Spinal cord (tissue), 10 donors: Measurements from ENCODE around the gene MIB1. TPM values are rescaled to one million over a fixed set of nuclear protein-coding genes. Genes with fewer than 3 reads are reported as not detected.

Source experiments
- DNase-seq, 6 donors: peaks; one replicate each; pipeline versions ENCODE4 v3.0.0 to v3.0.0-alpha.2; 2013 to 2015; ENCODE audit warnings: low spot score in 6 of 6, low read depth in 4 of 6
- H3K27ac ChIP-seq: one replicate; pipeline ENCODE4 v1.5.1; 2013; ENCODE audit warnings: low read depth, low read length, control low read depth
- H3K27me3 ChIP-seq: one replicate; pipeline ENCODE4 v1.6.1; 2013; ENCODE audit warnings: low read length; ENCODE audit not compliant: control insufficient read depth, insufficient read depth
- H3K36me3 ChIP-seq: one replicate; pipeline ENCODE4 v1.6.1; 2013; ENCODE audit warnings: low read length; ENCODE audit not compliant: control insufficient read depth, insufficient read depth
- H3K4me1 ChIP-seq: one replicate; pipeline ENCODE4 v1.6.1; 2013; ENCODE audit warnings: low read length; ENCODE audit not compliant: control insufficient read depth, insufficient read depth
- H3K4me3 ChIP-seq: one replicate; pipeline ENCODE4 v1.5.1; 2013; ENCODE audit warnings: low read depth, low read length, control low read depth
- H3K9me3 ChIP-seq: one replicate; pipeline ENCODE4 v1.6.1; 2013; ENCODE audit warnings: low read length; ENCODE audit not compliant: control insufficient read depth, insufficient read depth
- WGBS: methylation state at CpG from one replicate; pipeline ENCODE4 v1.1.5; 2013; ENCODE audit warnings: missing lambda C conversion rate; ENCODE audit not compliant: insufficient coverage; 5-methylcytosine and 5-hydroxymethylcytosine counted together
- long read RNA-seq, 4 donors: transcript quantifications; one replicate each; lab custom pipeline, GENCODE V29; 2026
- polyA plus RNA-seq, 2 donors: library from polyadenylated mRNA; unstranded; fragments of 120-200 nt; gene quantifications; one replicate each; pipeline ENCODE4 v1.2.1, GENCODE V29; 2013; ENCODE audit not compliant: insufficient read length in 2 of 2
- total RNA-seq, 2 donors: library from RNA; depleted of rRNA in 1 of 2; stranded (reverse); fragments of 120-200 nt in 1 of 2; fragments of >200 nt in 1 of 2; gene quantifications; one replicate each; pipeline versions ENCODE4 v1.2.3 to v1.2.4, GENCODE V29; 2013 to 2014
- donor health status: healthy.

MIB1 gene
- total RNA-seq (10 to 100 TPM; 71.2 to 87.7 TPM), polyA plus RNA-seq (10 to 100 TPM; 29.1 TPM)
- long read RNA-seq, donor 1, full-length matches to known transcripts = 5 of 5 reads
- long read RNA-seq, donor 1, partial matches to known transcripts = 0 of 5 reads
- long read RNA-seq, donor 1, other reads (novel, unspliced or antisense) = 0 of 5 reads
- long read RNA-seq, donor 2, full-length matches to known transcripts = 2 of 2 reads
- long read RNA-seq, donor 2, partial matches to known transcripts = 0 of 2 reads
- long read RNA-seq, donor 2, other reads (novel, unspliced or antisense) = 0 of 2 reads
- long read RNA-seq, donor 3, full-length matches to known transcripts = 5 of 5 reads
- long read RNA-seq, donor 3, partial matches to known transcripts = 0 of 5 reads
- long read RNA-seq, donor 3, other reads (novel, unspliced or antisense) = 0 of 5 reads
- long read RNA-seq, donor 4, full-length matches to known transcripts = 2 of 2 reads
- long read RNA-seq, donor 4, partial matches to known transcripts = 0 of 2 reads
- long read RNA-seq, donor 4, other reads (novel, unspliced or antisense) = 0 of 2 reads

DNA sequence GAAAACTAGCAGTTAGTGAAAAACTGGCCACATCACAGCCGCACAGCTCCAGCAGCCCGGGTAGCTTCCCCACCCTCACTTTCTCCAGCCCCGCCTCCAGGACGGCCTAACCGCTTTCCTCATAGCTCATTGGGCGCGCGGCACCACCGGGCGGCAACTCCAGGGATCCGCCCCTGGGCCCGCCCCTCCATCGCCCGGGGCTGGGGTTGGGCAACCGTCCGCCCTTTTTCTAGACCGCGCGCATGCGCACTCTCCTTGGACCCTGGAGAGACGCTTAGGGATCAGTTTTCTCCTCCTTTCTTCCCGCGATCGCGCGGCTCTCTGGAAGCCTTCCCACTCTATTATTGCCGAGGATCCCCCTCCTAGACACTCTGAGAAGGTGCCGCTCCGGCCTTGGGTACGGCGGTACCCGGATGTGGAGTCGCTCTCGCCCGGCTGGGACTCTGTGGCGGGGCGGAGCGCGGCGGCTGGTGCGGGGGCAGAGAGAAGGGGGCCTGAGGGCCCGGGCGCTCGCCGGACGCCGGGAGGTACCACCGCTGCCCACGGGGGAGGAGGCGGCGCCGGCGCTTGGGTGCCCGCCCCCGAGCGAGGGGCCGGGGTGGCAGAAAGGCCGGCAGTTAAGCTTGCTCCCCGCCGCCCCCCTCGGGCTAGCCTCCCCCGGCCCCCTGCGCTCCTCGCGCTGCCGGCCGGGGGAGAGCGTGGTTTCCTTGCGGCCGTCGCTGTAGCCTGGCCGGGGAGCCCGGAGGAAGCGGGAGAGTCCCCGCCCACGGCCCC lies at the start of gene MIB1:
MIB1 (plus strand) TSS at position 255 of the 774 bp plus-strand sequence. CDS start 792 bp downstream, outside the sequence.
- no peaks in the 10 kb centered on the region for H3K27me3 ChIP-seq
- under 1% methylated on average over 76 of the region's 76 CpGs for WGBS
- H3K36me3 ChIP-seq = no peaks in the 10 kb centered on the region
- no peaks in the 10 kb centered on the region for H3K9me3 ChIP-seq
- H3K27ac ChIP-seq = peak within 1 kb of the TSS; percentile 98
- peak within 1 kb of the TSS; percentile 79 for H3K4me3 ChIP-seq
- peaks cover 4% of the 10 kb centered on the region for H3K4me1 ChIP-seq
- peak; percentile 98 to 100 (median 100) for DNase-seq

DNA sequence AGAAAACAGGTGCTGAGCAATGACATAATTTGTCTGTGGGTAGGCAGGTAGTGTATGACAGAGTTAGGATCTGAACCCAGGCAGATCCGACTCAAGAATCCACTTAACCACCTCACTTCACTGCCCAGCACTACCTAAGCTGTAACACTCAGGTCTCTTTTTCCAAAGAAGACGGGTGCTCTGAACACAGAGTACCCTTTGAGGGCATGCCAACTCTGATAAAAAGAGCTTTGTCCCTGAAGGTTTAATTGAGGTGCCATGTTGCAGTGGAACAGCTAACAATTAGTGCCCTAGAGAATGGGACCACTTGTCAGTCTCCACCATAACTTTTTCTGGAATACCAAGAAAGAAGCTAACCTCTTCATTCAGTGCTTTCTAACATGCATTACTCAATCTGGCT lies 47.3 kb upstream of the MIB1 start:
- Histone ChIP-seq H3K27ac (no peak overlapping the region), H3K9me3 (peaks cover 5% of the 10 kb centered on the region), H3K4me3 (no peak overlapping the region), H3K27me3 (no peaks in the 10 kb centered on the region), H3K36me3 (no peaks in the 10 kb centered on the region), H3K4me1 (no peaks in the 10 kb centered on the region)
- peak in 1 of 6 donors; percentile 18 for DNase-seq
- 40% methylated on average over 1 of the region's 2 CpGs for WGBS

- H3K27me3 ChIP-seq = no peaks in the 10 kb centered on the region
- H3K4me1 ChIP-seq = peaks cover 11% of the 10 kb centered on the region
- no peaks in the 10 kb centered on the region for H3K36me3 ChIP-seq
- H3K27ac ChIP-seq = no peak overlapping the region
- no peak overlapping the region for H3K4me3 ChIP-seq
- 90% methylated on average over 3 of the region's 6 CpGs for WGBS
- no peak for DNase-seq
- H3K9me3 ChIP-seq = no peaks in the 10 kb centered on the region
These were observed 40.0 kb upstream of the MIB1 start for GRCh38 chr18:21700528-21701075.

DNA sequence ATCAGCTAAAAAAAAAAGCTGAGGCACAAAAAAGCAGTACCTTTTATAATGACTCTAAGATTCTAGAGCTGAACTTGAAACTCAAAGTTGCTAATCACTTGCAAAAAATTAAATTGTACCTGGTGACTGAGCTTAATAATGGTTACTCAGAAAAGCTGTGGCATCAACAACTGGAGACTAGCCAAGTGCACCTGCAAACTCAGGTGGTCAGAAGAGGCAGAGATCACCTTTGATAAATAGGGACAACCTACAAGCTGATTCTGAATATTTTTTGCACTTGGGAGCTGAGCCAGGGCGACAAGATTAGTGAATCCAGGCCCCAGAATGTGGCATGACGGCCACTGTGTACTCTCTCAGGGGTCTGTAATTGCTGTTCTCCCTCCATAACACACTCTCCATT lies 39.0 kb upstream of the MIB1 start:
- H3K27me3 ChIP-seq = no peaks in the 10 kb centered on the region
- no CpG with 5 or more reads among the region's 2 CpGs for WGBS
- DNase-seq = no peak
- H3K27ac ChIP-seq = no peak overlapping the region
- no peaks in the 10 kb centered on the region for H3K9me3 ChIP-seq
- H3K4me3 ChIP-seq = no peak overlapping the region
- peaks cover 2% of the 10 kb centered on the region for H3K36me3 ChIP-seq
- H3K4me1 ChIP-seq = peaks cover 11% of the 10 kb centered on the region

DNA sequence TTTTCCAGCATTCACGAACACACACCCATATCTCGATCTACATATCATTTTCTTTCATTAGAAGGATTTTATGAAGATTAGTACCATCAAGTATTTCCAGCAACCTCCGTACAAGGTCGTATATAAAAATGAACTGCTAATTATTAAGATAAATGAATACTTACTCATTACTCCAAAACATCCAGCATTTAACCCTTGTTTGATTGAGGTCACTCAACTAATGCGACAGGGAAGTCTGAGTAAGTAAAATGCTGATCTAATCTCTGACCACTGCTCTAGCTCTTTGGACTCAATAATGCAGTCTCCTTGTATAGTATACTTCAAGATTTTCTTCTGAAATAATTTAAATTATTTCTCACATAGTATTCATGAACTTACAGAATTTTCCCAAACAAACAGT lies 38.0 kb upstream of the MIB1 start:
- peaks cover 11% of the 10 kb centered on the region for H3K4me1 ChIP-seq
- H3K27ac ChIP-seq = no peak overlapping the region
- peaks cover 3% of the 10 kb centered on the region for H3K36me3 ChIP-seq
- WGBS = no CpG with 5 or more reads among the region's 5 CpGs
- no peaks in the 10 kb centered on the region for H3K27me3 ChIP-seq
- no peak for DNase-seq
- no peaks in the 10 kb centered on the region for H3K9me3 ChIP-seq
- no peak overlapping the region for H3K4me3 ChIP-seq

DNA sequence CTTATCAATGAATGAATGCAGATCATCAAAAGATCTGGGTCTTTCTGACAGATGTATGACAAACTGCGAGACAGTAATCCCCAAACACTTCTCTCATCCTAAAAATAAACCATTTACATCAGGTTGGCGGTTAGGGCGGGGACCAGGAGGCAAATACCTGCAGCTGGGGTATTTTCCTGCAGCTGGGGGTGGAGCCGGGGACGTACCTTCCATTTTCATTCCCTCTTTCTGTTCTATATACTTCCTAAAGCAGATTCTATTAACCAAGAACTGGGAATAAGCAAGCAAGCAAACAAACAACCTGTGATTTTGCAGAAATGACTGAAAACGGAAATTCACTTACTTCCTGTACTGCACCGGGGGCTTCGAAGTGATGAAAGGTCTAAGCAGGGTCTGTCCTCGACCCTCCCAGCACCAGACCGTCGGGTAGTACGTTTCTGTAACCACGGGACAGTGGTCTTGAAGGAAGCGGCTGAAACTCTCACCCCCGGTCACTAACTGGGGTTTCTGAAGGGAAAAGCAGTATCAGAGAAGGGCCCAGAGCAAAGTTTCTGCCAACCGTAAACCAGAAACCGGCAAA lies 37.3 kb upstream of the MIB1 start:
- Histone ChIP-seq H3K27ac (no peak overlapping the region), H3K4me1 (peaks cover 11% of the 10 kb centered on the region), H3K27me3 (no peaks in the 10 kb centered on the region), H3K4me3 (peak overlapping the region; percentile 59), H3K9me3 (no peaks in the 10 kb centered on the region), H3K36me3 (peaks cover 3% of the 10 kb centered on the region)
- no peak for DNase-seq
- WGBS = 1% methylated on average over 12 of the region's 17 CpGs

- H3K4me1 ChIP-seq = peaks cover 11% of the 10 kb centered on the region
- no peaks in the 10 kb centered on the region for H3K27me3 ChIP-seq
- peak; percentile 69 to 96 (median 82) for DNase-seq
- peak within 1 kb of the TSS; percentile 59 for H3K4me3 ChIP-seq
- peak within 1 kb of the TSS; percentile 64 for H3K27ac ChIP-seq
- peaks cover 3% of the 10 kb centered on the region for H3K36me3 ChIP-seq
- H3K9me3 ChIP-seq = no peaks in the 10 kb centered on the region
- WGBS = 3% methylated on average over 56 of the region's 60 CpGs
These were observed 35.8 kb upstream of the MIB1 start, which contains the start of gene ABHD3 for GRCh38 chr18:21704603-21705364. ABHD3 (minus strand) TSS chr18:21704774; CDS start chr18:21704665, 109 bp downstream.

- H3K4me3 ChIP-seq = no peak overlapping the region
- H3K27ac ChIP-seq = no peak overlapping the region
- no peaks in the 10 kb centered on the region for H3K9me3 ChIP-seq
- DNase-seq = no peak
- no peaks in the 10 kb centered on the region for H3K27me3 ChIP-seq
- WGBS = 97% methylated on average over 28 of the region's 28 CpGs
- peaks cover 3% of the 10 kb centered on the region for H3K36me3 ChIP-seq
- H3K4me1 ChIP-seq = peaks cover 11% of the 10 kb centered on the region
These were observed 34.2 kb upstream of the MIB1 start for GRCh38 chr18:21706386-21706865.
